ENCODE data around the gene ADAMTSL1. TPM values are rescaled to one million over a fixed set of nuclear protein-coding genes. Genes with fewer than 3 reads are reported as not detected.

Gene ADAMTSL1
- polyA plus RNA-seq, 1 donor from 2014 or later, result 1.1 TPM

DNA sequence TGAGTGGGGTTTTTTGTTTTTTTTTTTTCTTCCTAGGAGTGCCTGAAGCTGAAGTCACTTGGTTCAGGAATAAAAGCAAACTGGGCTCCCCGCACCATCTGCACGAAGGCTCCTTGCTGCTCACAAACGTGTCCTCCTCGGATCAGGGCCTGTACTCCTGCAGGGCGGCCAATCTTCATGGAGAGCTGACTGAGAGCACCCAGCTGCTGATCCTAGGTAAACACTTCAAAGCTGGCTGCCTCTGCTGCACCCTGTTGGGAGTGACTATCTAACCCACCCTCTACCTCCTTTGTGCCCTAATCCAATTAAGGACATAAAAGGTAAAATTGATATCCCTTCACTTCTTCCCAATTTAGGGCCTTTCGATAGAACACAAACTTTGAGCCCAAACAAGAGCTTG lies 352.3 kb downstream of the ADAMTSL1 start:
- TF ChIP-seq SMC3 (conservative IDR thresholded peaks at IDR 0.05; ENCODE audit: poor library complexity), result no peak
- no peak for TF ChIP-seq TAF1 (IDR thresholded peaks at IDR 0.05; ENCODE audit: low read depth)
- no peak for TF ChIP-seq EP300 (conservative IDR thresholded peaks at IDR 0.05; ENCODE audit: poor library complexity, severe bottlenecking)
- TF ChIP-seq MXI1 (conservative IDR thresholded peaks at IDR 0.05; ENCODE audit: poor library complexity, severe bottlenecking), result no peak
- TF ChIP-seq REST (IDR thresholded peaks at IDR 0.05; ENCODE audit: borderline replicate concordance), result no peak
- TF ChIP-seq EZH2 (IDR thresholded peaks at IDR 0.05; ENCODE audit: borderline replicate concordance, insufficient read depth, low read length, poor library complexity, severe bottlenecking), result no peak
- no peak for TF ChIP-seq RAD21 (conservative IDR thresholded peaks at IDR 0.05)
- TF ChIP-seq POLR2AphosphoS5 (IDR thresholded peaks at IDR 0.05), result no peak
- no peak for TF ChIP-seq CTCF (IDR thresholded peaks at IDR 0.05; ENCODE audit: poor library complexity, severe bottlenecking)
- H3K4me2 ChIP-seq (ENCODE audit: low read length), result no peak overlapping the region

DNA sequence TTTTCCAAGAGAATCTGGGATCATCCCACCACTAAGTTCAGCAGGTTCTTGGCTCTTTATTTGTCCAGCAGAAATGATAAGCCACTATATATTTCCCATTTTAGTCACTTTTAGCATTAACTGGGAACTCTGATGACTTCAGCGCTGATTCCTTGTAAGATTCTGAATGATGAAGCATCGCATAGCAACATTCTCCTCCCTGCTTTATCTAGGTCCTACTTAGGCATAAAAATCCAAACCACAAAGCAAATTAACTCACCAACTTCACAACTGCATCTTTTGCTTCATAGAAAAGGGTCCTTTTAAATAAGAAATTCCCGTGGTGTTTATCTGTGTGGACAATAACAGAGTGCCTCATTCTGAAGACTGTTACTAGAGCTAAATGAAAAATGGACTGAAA lies 355.1 kb downstream of the ADAMTSL1 start:
- Histone ChIP-seq H3K9me3 (ENCODE audit: low read length) (no peaks in the 10 kb centered on the region), H3K9me2 (ENCODE audit: insufficient read depth, low read length) (no peaks in the 10 kb centered on the region), H3K79me2 (replicated peaks; ENCODE audit: insufficient read depth, low read length) (no peaks in the 10 kb centered on the region), H3K4me3 (ENCODE audit: low read length) (no peak overlapping the region), H3F3A (ENCODE audit: insufficient read depth, low read length, poor library complexity, severe bottlenecking) (no peaks in the 10 kb centered on the region), H4K20me1 (ENCODE audit: insufficient read depth) (no peaks in the 10 kb centered on the region), H2AFZ (ENCODE audit: low read depth, low read length) (no peak overlapping the region), H3K4me2 (ENCODE audit: low read length) (no peak overlapping the region), H3K9ac (ENCODE audit: low read length) (no peak overlapping the region), H3K36me3 (ENCODE audit: insufficient read depth, low read length) (no peaks in the 10 kb centered on the region), H3K27me3 (ENCODE audit: insufficient read depth, low read depth, low read length) (no peaks in the 10 kb centered on the region), H3K27ac (ENCODE audit: low read length) (no peak overlapping the region)
- no peak for TF ChIP-seq POLR2AphosphoS5 (IDR thresholded peaks at IDR 0.05)
- TF ChIP-seq REST (IDR thresholded peaks at IDR 0.05; ENCODE audit: borderline replicate concordance), result no peak
- no peak for TF ChIP-seq EP300 (conservative IDR thresholded peaks at IDR 0.05; ENCODE audit: poor library complexity, severe bottlenecking)
- no peak for TF ChIP-seq MXI1 (conservative IDR thresholded peaks at IDR 0.05; ENCODE audit: poor library complexity, severe bottlenecking)
- no peak for TF ChIP-seq CTCF (IDR thresholded peaks at IDR 0.05; ENCODE audit: poor library complexity, severe bottlenecking)
- TF ChIP-seq RAD21 (conservative IDR thresholded peaks at IDR 0.05), result no peak
- TF ChIP-seq TAF1 (IDR thresholded peaks at IDR 0.05; ENCODE audit: low read depth), result no peak
- TF ChIP-seq SMC3 (conservative IDR thresholded peaks at IDR 0.05; ENCODE audit: poor library complexity), result no peak
- no peak for TF ChIP-seq EZH2 (IDR thresholded peaks at IDR 0.05; ENCODE audit: borderline replicate concordance, insufficient read depth, low read length, poor library complexity, severe bottlenecking)

More for the DNA sequence above, 352.3 kb downstream of the ADAMTSL1 start:
- H3K9me3 ChIP-seq (ENCODE audit: low read length), result no peaks in the 10 kb centered on the region
- no peak overlapping the region for H3K4me3 ChIP-seq (ENCODE audit: low read length)
- H3K9me2 ChIP-seq (ENCODE audit: insufficient read depth, low read length), result no peaks in the 10 kb centered on the region
- H4K20me1 ChIP-seq (ENCODE audit: insufficient read depth), result no peaks in the 10 kb centered on the region
- no peak overlapping the region for H3K27ac ChIP-seq (ENCODE audit: low read length)
- no peaks in the 10 kb centered on the region for H3F3A ChIP-seq (ENCODE audit: insufficient read depth, low read length, poor library complexity, severe bottlenecking)
- no peaks in the 10 kb centered on the region for H3K27me3 ChIP-seq (ENCODE audit: insufficient read depth, low read depth, low read length)
- H3K79me2 ChIP-seq (replicated peaks; ENCODE audit: insufficient read depth, low read length), result no peaks in the 10 kb centered on the region
- no peak overlapping the region for H3K9ac ChIP-seq (ENCODE audit: low read length)
- H3K36me3 ChIP-seq (ENCODE audit: insufficient read depth, low read length), result no peaks in the 10 kb centered on the region
- H2AFZ ChIP-seq (ENCODE audit: low read depth, low read length), result no peak overlapping the region

Data from neural cell (in vitro differentiated cells).